PC-9 (cell line): ENCODE measurements around the gene KLF15. TPM values are rescaled to one million over a fixed set of nuclear protein-coding genes. Genes with fewer than 3 reads are reported as not detected.

ENCODE experiments used
- BruUV-seq: library from RNA; stranded (reverse); fragments of 400-500 nt; replicated peaks from 2 replicates; lab custom pipeline; 2021; lab: Mats Ljungman, UMichigan
- CTCF ChIA-PET: fragments of 300-600 bp; sonication (Branson Sonifier 250); formaldehyde crosslinking; loops from one replicate; lab custom pipeline; 2022; ENCODE audit warnings: antibody characterized with exemption; lab: Charles Lee
- POLR2A ChIA-PET: fragments of 300-600 bp; sonication (Branson Sonifier 250); formaldehyde crosslinking; loops from one replicate; lab custom pipeline; 2022; ENCODE audit warnings: antibody characterized with exemption; ENCODE audit not compliant: unreplicated experiment; lab: Charles Lee
- DNase-seq, 2 experiments: peaks; one replicate each; pipeline versions ENCODE4 v3.0.0 to v3.0.0-alpha.2; 2015 to 2022; ENCODE audit warnings: mixed read lengths in 1 of 2
- H2AFZ ChIP-seq: fragments of 200-600 bp; sonication (generic); 2 replicates; pipeline ENCODE4 v1.8.1; 2017; ENCODE audit warnings: antibody characterized with exemption
- H3F3A ChIP-seq: fragments of 200-600 bp; sonication (generic); 2 replicates; pipeline ENCODE4 v1.8.1; 2017; ENCODE audit warnings: antibody characterized with exemption, mild to moderate bottlenecking, low read depth; ENCODE audit not compliant: insufficient read depth
- H3K27ac ChIP-seq: fragments of 200-600 bp; sonication (generic); 2 replicates; pipeline ENCODE4 v1.6.1; 2016; ENCODE audit warnings: mixed run types
- H3K27me3 ChIP-seq: fragments of 200-600 bp; sonication (generic); 2 replicates; pipeline ENCODE4 v1.6.1; 2016; ENCODE audit warnings: low read depth, mixed run types; ENCODE audit not compliant: insufficient read depth
- H3K36me3 ChIP-seq: fragments of 200-600 bp; sonication (generic); 2 replicates; pipeline ENCODE4 v1.6.1; 2016; ENCODE audit warnings: low read depth, mixed run types
- H3K4me1 ChIP-seq: fragments of 200-600 bp; sonication (generic); replicated peaks from 2 replicates; pipeline ENCODE4 v1.6.1; 2016; ENCODE audit warnings: mixed run types; ENCODE audit not compliant: insufficient read depth
- H3K4me2 ChIP-seq: fragments of 200-600 bp; sonication (generic); 2 replicates; pipeline ENCODE4 v1.6.1; 2017; ENCODE audit warnings: mixed run types
- H3K4me3 ChIP-seq: fragments of 200-600 bp; sonication (generic); 2 replicates; pipeline ENCODE4 v1.6.1; 2016; ENCODE audit warnings: mixed run types
- H3K79me2 ChIP-seq: fragments of 200-600 bp; sonication (generic); 2 replicates; pipeline ENCODE4 v1.6.1; 2017; ENCODE audit warnings: low read depth, mixed run types
- H3K9me2 ChIP-seq: fragments of 200-600 bp; sonication (generic); 2 replicates; pipeline ENCODE4 v1.8.1; 2017; ENCODE audit warnings: mild to moderate bottlenecking; ENCODE audit not compliant: insufficient read depth
- H3K9me3 ChIP-seq: fragments of 200-600 bp; sonication (generic); 2 replicates; pipeline ENCODE4 v1.8.1; 2016; ENCODE audit warnings: low read depth; ENCODE audit not compliant: insufficient read depth
- H4K20me1 ChIP-seq: fragments of 200-600 bp; sonication (generic); 2 replicates; pipeline ENCODE4 v1.8.1; 2017; ENCODE audit not compliant: insufficient read depth
- EZH2 ChIP-seq: fragments of 200-600 bp; sonication (generic); IDR thresholded peaks from 2 replicates; pipeline ENCODE4 v1.8.0; 2017; ENCODE audit warnings: antibody characterized with exemption, low read depth
- intact Hi-C: fragments of 100-400 bp; cut with micrococcal nuclease; formaldehyde crosslinking; loops from one replicate; pipeline ENCODE4 v1.10.0; 2022; ENCODE audit not compliant: unreplicated experiment
- total RNA-seq: library from RNA; stranded (reverse); gene quantifications from 2 replicates; pipeline ENCODE4 v1.2.3, GENCODE V29; 2021
- TF ChIP-seq, protein P1 (sequence below): fragments of 200-600 bp; sonication (generic); conservative IDR thresholded peaks from 2 replicates; pipeline ENCODE4 v1.6.1; 2017; ENCODE audit warnings: mixed run types, antibody characterized with exemption, mild to moderate bottlenecking, moderate library complexity

KLF15 gene
- total RNA-seq, 1 experiment from 2014 or later: 0.70 TPM

DNA sequence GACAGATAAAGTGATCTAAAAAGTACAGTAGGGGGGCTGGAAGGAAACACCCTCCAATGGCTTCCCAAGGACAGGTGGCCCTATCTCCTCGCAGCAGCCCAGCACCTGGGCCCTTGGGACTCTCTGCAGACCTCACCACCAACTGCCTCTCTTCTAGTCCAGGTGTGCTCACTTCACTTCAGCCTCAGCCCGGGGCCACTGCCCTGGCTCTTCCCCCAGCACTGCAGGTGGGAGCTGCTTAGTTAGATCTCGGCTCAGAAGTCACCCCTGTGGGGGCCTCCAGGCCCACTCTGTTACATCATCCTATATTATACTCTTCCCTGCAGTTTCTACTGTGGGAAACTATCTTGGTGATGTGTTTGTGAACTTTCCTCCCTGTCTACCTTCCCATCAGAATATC lies 2.0 kb downstream of the KLF15 start:
- ChIA-PET CTCF (no interaction called here), POLR2A (no interaction called here)
- H3K4me1 ChIP-seq: no peaks in the 10 kb centered on the region
- TF ChIP-seq, protein P1, sequence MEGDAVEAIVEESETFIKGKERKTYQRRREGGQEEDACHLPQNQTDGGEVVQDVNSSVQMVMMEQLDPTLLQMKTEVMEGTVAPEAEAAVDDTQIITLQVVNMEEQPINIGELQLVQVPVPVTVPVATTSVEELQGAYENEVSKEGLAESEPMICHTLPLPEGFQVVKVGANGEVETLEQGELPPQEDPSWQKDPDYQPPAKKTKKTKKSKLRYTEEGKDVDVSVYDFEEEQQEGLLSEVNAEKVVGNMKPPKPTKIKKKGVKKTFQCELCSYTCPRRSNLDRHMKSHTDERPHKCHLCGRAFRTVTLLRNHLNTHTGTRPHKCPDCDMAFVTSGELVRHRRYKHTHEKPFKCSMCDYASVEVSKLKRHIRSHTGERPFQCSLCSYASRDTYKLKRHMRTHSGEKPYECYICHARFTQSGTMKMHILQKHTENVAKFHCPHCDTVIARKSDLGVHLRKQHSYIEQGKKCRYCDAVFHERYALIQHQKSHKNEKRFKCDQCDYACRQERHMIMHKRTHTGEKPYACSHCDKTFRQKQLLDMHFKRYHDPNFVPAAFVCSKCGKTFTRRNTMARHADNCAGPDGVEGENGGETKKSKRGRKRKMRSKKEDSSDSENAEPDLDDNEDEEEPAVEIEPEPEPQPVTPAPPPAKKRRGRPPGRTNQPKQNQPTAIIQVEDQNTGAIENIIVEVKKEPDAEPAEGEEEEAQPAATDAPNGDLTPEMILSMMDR: no peak
- no peak for TF ChIP-seq EZH2
- peaks cover 20% of the 10 kb centered on the region for H3K27me3 ChIP-seq
- H3K4me2 ChIP-seq: no peak overlapping the region
- no peak overlapping the region for H2AFZ ChIP-seq
- H3K4me3 ChIP-seq: no peak overlapping the region
- intact Hi-C loops: loop anchor here (10.0 kb wide), 1 partner anchor 90 kb away; no protein-coding TSS in a partner anchor
- H3F3A ChIP-seq: no peaks in the 10 kb centered on the region
- no TSS peak for BruUV-seq
- H3K79me2 ChIP-seq: no peaks in the 10 kb centered on the region
- H3K36me3 ChIP-seq: no peaks in the 10 kb centered on the region
- no peaks in the 10 kb centered on the region for H4K20me1 ChIP-seq
- H3K9me3 ChIP-seq: no peaks in the 10 kb centered on the region
- H3K9me2 ChIP-seq: no peaks in the 10 kb centered on the region
- no peak overlapping the region for H3K27ac ChIP-seq
- no peak for DNase-seq

GRCh38 chr3:126354776-126355175 lies 2.4 kb downstream of the KLF15 start:
- CTCF ChIA-PET: no interaction called here

GRCh38 chr3:126353694-126354321 lies 3.4 kb downstream of the KLF15 start:
- Histone ChIP-seq H3F3A (no peaks in the 10 kb centered on the region), H3K79me2 (no peaks in the 10 kb centered on the region), H3K9me3 (no peaks in the 10 kb centered on the region), H3K36me3 (no peaks in the 10 kb centered on the region), H3K27ac (no peak overlapping the region), H2AFZ (no peak overlapping the region), H3K27me3 (peaks cover 11% of the 10 kb centered on the region; the same call in 1 of the 2 replicates), H3K4me2 (no peak overlapping the region), H3K9me2 (no peaks in the 10 kb centered on the region), H3K4me3 (no peak overlapping the region), H4K20me1 (no peaks in the 10 kb centered on the region), H3K4me1 (no peaks in the 10 kb centered on the region)
- POLR2A ChIA-PET: interaction anchor here (0.6 kb wide), 1 partner anchor 1166 kb away, joined by 3 read pairs; no protein-coding TSS in a partner anchor
- TF ChIP-seq EZH2: no peak
- TF ChIP-seq, protein P1: no peak
- no peak for DNase-seq
- no TSS peak for BruUV-seq
- CTCF ChIA-PET: no interaction called here
- intact Hi-C loops: loop anchor here (10.0 kb wide), 1 partner anchor 89 kb away; no protein-coding TSS in a partner anchor

More at GRCh38 chr3:126354776-126355175, 2.4 kb downstream of the KLF15 start:
- Histone ChIP-seq H3K27me3 (peaks cover 20% of the 10 kb centered on the region), H3K27ac (no peak overlapping the region), H2AFZ (no peak overlapping the region), H3K4me3 (no peak overlapping the region), H3K9me3 (no peaks in the 10 kb centered on the region), H3K79me2 (no peaks in the 10 kb centered on the region), H3K4me1 (no peaks in the 10 kb centered on the region), H4K20me1 (no peaks in the 10 kb centered on the region), H3K36me3 (no peaks in the 10 kb centered on the region), H3F3A (no peaks in the 10 kb centered on the region), H3K9me2 (no peaks in the 10 kb centered on the region), H3K4me2 (no peak overlapping the region)
- BruUV-seq: no TSS peak
- POLR2A ChIA-PET: no interaction called here
- no peak for DNase-seq
- intact Hi-C loops: loop anchor here (10.0 kb wide), 1 partner anchor 90 kb away; no protein-coding TSS in a partner anchor
- TF ChIP-seq, protein P1: no peak
- TF ChIP-seq EZH2: no peak
